Measurements from ENCODE around the gene ABAT.
"Not testable (repeated sequence)": the region's sequence is repeated elsewhere in the genome, so short reads cannot be mapped to it uniquely, and the experiment has no call there.

The ABAT gene

DNA sequence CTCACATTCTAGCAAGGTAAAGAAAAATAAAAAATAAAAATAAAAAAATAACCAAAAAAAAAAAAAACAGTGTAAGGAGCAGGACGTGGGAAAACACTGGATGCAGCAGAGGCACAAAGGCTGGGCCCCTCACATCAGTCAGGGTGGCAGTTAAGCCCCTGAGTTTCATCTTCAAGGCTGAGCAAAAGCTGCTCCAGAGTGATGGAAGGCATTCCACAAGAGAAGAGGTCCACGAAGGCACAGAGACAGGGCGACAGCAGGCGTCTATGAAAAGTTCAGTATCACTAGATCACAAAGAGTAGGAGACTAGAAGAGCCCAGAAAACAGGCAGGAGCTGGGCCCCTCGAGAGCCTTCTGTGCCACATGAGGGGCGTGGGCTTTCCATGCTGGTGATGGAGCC lies 111.0 kb downstream of the ABAT start:
- no peak for DNase-seq
- TF ChIP-seq, protein P1, sequence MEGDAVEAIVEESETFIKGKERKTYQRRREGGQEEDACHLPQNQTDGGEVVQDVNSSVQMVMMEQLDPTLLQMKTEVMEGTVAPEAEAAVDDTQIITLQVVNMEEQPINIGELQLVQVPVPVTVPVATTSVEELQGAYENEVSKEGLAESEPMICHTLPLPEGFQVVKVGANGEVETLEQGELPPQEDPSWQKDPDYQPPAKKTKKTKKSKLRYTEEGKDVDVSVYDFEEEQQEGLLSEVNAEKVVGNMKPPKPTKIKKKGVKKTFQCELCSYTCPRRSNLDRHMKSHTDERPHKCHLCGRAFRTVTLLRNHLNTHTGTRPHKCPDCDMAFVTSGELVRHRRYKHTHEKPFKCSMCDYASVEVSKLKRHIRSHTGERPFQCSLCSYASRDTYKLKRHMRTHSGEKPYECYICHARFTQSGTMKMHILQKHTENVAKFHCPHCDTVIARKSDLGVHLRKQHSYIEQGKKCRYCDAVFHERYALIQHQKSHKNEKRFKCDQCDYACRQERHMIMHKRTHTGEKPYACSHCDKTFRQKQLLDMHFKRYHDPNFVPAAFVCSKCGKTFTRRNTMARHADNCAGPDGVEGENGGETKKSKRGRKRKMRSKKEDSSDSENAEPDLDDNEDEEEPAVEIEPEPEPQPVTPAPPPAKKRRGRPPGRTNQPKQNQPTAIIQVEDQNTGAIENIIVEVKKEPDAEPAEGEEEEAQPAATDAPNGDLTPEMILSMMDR (IDR thresholded peaks at IDR 0.05; ENCODE audit: low read depth, low read length, missing control alignments) = no peak
- no peaks in the 10 kb centered on the region for H3K27me3 ChIP-seq (replicated peaks)
- no peak overlapping the region for H3K4me3 ChIP-seq (ENCODE audit: low read depth, low read length)
- H3K36me3 ChIP-seq (replicated peaks) = no peaks in the 10 kb centered on the region
- H3K27ac ChIP-seq = no peak overlapping the region
- in situ Hi-C loops (cut with HindIII; ENCODE audit: low pct_ligation_motif_present, low sequenced_read_pairs) = no loop called here

DNA sequence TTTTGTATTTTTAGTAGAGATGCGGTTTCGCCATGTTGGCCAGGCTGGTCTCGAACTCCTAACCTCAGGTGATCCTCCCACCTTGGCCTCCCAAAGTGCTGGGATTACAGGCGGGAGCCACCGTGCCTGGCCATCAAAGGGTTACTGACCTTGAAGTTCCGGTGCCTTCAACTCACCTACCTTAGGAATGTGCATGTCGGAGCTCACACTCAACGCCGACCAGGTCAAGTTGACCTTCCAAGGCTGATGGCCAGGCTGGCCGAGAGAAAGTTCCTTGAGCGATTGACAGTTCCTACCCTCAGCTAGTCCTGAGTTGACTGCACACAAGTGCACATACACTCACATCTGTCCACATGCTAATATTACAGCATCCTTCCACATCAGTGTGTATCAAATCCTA lies 111.9 kb downstream of the ABAT start:
- H3K36me3 ChIP-seq (replicated peaks); in situ Hi-C loops (cut with HindIII; ENCODE audit: low pct_ligation_motif_present, low sequenced_read_pairs); H3K4me3 ChIP-seq (ENCODE audit: low read depth, low read length); H3K27ac ChIP-seq; H3K27me3 ChIP-seq (replicated peaks); DNase-seq: not testable (repeated sequence)

DNA sequence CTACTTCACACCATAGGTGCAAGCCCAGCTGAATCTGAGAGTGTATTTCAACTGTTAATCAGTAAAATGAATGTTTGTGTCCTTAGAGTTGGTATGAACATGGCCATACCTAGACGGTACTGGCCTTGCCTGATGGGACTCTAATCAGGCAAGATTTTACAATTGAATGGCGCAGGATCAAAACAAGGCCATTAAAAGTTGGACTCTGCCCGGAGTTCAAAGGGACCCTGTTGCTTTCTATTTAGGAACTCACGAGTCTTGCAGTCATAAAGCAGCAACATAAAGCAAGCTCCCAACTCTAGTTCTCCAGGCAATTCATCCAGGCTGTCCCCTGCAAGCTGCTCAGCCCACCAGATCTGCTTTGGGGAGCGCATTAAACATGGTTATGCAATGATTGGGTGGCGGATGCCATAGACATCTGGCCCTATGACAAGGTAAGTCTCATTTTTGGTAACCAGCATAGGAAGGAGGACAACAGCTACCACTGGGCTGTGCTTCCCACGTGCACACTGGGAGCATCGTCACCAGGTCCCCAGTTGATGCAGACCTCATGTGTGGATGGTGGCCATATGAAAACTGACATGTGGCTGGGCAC lies 114.3 kb downstream of the ABAT start:
- DNase-seq = no peak
- no peaks in the 10 kb centered on the region for H3K36me3 ChIP-seq (replicated peaks)
- in situ Hi-C loops (cut with HindIII; ENCODE audit: low pct_ligation_motif_present, low sequenced_read_pairs) = no loop called here

DNA sequence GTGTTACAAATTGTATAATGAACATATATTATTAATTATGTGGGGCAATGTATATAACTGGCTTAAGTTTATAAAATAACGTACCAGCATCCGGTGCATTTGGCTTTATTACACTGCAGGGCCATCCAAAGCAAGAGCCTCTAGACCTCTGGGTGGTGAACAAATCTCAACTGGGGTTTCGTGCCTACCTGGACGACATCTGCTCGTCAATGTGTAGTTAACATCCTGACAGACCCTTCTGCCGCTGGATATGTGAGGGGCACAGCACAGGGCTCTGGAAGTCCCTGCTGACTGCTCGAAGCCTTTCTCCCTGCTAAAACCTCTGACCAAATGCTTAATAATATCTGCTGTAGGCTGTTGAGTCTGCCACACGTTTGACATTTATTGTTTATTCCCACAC lies 120.7 kb downstream of the ABAT start:
- peak; percentile 11 for DNase-seq

More for the DNA sequence above, 114.3 kb downstream of the ABAT start:
- Histone ChIP-seq H3K27ac (no peak overlapping the region), H3K27me3 (replicated peaks) (no peaks in the 10 kb centered on the region), H3K4me3 (ENCODE audit: low read depth, low read length) (no peak overlapping the region)
- TF ChIP-seq, protein P1 (IDR thresholded peaks at IDR 0.05; ENCODE audit: low read depth, low read length, missing control alignments) = no peak

DNA sequence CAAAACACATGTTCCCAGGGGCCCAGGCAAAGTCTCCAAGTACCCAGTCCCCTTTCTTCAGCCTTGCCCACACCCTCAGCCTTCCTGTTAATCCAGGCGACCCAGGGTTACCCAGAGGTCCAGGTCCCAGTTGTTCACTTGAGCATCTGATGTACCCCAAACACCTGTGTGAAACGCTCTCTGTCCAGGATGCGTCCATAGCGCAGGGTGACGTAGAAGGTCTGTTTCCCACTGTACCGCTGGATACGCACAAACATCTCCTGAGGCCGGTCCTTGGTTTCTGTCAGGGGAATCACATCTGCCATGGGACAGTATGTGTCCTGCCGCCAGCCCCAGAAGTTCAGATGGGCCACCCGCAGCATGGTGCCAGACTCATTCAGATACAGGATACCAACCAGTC lies 121.4 kb downstream of the ABAT start:
- Histone ChIP-seq H3K4me3 (ENCODE audit: low read depth, low read length) (no peak overlapping the region), H3K27me3 (replicated peaks) (no peaks in the 10 kb centered on the region), H3K27ac (no peak overlapping the region), H3K36me3 (replicated peaks) (peaks cover 3% of the 10 kb centered on the region)
- no peak for DNase-seq
- in situ Hi-C loops (cut with HindIII; ENCODE audit: low pct_ligation_motif_present, low sequenced_read_pairs) = no loop called here
- TF ChIP-seq, protein P1 (IDR thresholded peaks at IDR 0.05; ENCODE audit: low read depth, low read length, missing control alignments) = no peak

More for the DNA sequence above, 120.7 kb downstream of the ABAT start:
- Histone ChIP-seq H3K36me3 (replicated peaks) (peaks cover 3% of the 10 kb centered on the region), H3K27me3 (replicated peaks) (no peaks in the 10 kb centered on the region), H3K4me3 (ENCODE audit: low read depth, low read length) (no peak overlapping the region), H3K27ac (no peak overlapping the region)
- in situ Hi-C loops (cut with HindIII; ENCODE audit: low pct_ligation_motif_present, low sequenced_read_pairs) = no loop called here
- TF ChIP-seq, protein P1 (IDR thresholded peaks at IDR 0.05; ENCODE audit: low read depth, low read length, missing control alignments) = peak; percentile 67

DNA sequence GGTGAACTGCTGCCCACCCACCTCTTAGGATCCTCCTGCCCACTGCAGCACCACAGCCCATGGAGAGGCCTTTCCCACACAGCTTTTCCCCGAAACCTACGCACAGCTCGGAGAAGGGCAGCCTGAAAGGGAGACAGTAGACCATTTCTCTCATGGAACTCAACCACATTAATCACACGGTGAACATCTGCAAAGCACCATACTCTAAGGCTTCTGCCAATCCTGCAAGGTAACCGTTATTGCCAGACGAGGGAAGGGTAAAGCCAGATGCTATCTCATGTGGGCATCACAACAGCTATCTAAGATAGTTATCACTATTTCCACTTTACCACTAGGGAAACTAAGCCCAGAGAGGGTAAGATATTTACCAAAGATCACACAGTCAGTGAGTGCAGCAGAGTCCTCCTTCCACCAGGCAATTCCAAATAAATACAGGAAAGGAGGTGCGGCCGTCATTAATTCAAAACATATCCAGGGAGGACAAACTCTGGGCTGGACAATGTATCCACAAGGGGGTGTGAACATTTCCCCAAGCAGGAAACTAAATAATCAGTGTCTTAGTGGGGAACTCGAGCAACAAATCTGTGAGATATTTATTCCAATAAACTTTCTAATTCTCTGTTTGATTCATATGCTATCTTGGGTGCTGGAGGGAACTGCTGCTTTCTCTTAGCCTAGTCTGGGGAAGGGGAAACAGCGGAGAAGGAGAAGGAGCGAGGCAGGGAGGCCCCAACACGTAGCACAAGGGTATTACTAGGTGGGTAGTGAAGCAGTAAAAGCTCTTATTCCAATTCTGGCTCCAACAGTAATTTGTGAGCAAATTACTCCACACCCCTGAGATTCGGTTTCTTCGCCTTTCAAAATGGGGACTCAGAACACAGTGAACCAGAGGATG lies 122.3 kb downstream of the ABAT start:
- DNase-seq = no peak
- TF ChIP-seq, protein P1 (IDR thresholded peaks at IDR 0.05; ENCODE audit: low read depth, low read length, missing control alignments) = no peak
- Histone ChIP-seq H3K36me3 (replicated peaks) (peaks cover 4% of the 10 kb centered on the region), H3K4me3 (ENCODE audit: low read depth, low read length) (peak overlapping the region; percentile 98), H3K27me3 (replicated peaks) (no peaks in the 10 kb centered on the region), H3K27ac (no peak overlapping the region)
- in situ Hi-C loops (cut with HindIII; ENCODE audit: low pct_ligation_motif_present, low sequenced_read_pairs) = no loop called here
